ENCODE results near the gene HINT3.
"Not testable (repeated sequence)": the region's sequence is repeated elsewhere in the genome, so short reads cannot be mapped to it uniquely, and the experiment has no call there.

The HINT3 gene

DNA sequence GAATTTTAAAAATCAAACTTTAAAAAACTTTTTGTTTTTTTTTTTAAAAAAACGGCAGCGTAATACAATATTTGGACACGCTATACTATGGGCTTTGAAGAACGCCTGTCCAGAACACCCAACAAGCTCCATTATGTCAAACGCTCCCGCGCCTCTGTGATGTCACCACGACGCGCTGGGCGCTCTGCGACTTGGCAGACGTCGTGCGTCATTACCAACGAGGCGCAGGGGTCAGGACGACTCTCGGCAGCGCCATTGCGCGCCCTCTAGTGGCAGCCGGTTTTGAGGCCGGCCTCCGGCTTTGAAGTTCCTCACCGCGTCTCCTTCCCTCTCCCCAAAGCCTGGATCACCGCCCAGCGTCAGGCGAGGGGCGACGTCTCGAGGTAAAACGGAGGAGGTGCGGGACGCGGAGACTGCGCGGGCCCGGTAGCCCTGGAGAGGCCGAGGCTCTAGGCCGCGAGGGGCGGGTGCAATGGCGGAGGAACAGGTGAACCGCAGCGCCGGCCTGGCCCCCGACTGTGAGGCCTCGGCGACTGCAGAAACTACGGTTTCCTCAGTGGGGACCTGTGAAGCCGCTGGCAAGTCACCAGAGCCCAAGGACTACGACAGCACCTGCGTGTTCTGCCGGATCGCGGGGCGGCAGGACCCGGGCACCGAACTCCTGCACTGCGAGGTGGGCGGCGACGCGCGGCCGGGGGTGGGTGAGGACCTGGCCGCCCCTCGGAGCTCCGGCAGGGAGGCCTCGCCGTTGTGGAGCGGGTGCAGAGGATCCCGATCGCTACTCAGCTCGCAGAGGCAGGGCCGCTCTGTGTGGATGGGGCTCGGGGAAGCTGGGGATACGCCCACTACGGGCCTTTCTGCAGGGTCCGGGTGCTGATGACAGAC is at the start of gene HINT3:
Gene HINT3, plus strand, starts transcription at position 265 of the 885 bp plus-strand sequence. Its CDS starts 208 bp downstream, at position 473.
- DNase-seq (ENCODE audit: low read depth), result peak; percentile 98
- peak within 1 kb of the TSS; percentile 84 for H3K4me3 ChIP-seq (ENCODE audit: low read length)
- TF ChIP-seq, protein P1, sequence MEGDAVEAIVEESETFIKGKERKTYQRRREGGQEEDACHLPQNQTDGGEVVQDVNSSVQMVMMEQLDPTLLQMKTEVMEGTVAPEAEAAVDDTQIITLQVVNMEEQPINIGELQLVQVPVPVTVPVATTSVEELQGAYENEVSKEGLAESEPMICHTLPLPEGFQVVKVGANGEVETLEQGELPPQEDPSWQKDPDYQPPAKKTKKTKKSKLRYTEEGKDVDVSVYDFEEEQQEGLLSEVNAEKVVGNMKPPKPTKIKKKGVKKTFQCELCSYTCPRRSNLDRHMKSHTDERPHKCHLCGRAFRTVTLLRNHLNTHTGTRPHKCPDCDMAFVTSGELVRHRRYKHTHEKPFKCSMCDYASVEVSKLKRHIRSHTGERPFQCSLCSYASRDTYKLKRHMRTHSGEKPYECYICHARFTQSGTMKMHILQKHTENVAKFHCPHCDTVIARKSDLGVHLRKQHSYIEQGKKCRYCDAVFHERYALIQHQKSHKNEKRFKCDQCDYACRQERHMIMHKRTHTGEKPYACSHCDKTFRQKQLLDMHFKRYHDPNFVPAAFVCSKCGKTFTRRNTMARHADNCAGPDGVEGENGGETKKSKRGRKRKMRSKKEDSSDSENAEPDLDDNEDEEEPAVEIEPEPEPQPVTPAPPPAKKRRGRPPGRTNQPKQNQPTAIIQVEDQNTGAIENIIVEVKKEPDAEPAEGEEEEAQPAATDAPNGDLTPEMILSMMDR (IDR thresholded peaks at IDR 0.05; ENCODE audit: insufficient read depth, low read depth, low read length, missing control alignments), result peak; percentile 91

DNA sequence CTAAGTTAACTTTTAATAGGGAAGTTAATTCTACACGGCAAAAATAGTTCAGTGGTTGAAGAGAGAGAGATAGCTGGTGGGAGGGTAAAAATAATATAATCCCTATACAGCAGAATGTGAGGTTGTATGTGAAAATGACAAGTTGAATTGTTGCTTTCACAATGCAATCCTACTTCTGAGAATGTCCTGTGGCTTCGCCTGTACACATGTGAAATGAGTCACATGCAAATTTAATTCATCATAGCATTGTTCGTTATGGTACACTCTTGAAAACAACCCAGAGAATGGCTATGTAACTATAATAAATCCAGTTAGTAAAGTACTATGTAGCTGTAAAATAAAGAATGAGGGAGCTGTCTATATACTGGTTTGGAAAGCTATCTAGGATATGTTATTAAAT is 46.0 kb upstream of the HINT3 start:
- peak; percentile 79 for DNase-seq (ENCODE audit: low read depth)
- no peak overlapping the region for H3K4me3 ChIP-seq (ENCODE audit: low read length)
- TF ChIP-seq, protein P1 (IDR thresholded peaks at IDR 0.05; ENCODE audit: insufficient read depth, low read depth, low read length, missing control alignments), result no peak

DNA sequence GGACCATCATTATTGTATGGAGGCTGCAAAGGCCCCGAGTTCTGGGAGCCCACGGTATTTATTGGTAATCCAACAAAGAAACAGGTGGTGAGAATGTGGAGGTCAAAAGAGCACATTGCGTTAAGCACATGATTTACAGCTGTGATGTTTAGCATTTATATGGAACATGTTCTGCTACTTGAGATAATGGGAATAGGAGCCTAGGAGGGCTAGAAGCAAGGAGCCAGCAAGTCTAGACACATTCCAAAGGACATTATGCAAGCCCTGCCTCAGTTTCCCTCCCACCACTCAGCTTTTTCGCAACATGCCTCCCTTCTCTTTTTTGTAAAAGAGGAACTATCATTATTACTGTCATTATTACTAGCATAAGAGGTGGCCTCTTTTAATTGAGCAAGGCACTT is 45.5 kb upstream of the HINT3 start:
- DNase-seq (ENCODE audit: low read depth); H3K4me3 ChIP-seq (ENCODE audit: low read length): not testable (repeated sequence)

DNA sequence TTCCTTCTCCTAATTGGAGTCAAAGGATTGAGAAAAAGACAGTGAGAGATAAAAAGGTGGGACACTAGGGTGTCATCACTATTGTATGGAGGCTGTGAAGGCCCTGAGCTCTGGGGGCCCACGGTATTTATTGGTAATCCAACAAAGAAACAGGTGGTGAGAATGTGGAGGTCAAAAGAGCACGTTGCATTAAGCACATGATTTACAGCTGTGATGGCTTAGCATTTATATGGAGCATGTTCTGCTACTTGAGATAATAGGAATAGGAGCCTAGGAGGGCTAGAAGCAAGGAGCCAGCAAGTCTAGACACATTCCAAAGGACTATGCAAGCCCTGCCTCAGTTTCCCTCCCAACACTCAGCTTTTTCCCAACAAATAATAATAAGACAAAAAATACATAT is 44.1 kb upstream of the HINT3 start:
- not testable (repeated sequence) for H3K4me3 ChIP-seq (ENCODE audit: low read length); DNase-seq (ENCODE audit: low read depth)

DNA sequence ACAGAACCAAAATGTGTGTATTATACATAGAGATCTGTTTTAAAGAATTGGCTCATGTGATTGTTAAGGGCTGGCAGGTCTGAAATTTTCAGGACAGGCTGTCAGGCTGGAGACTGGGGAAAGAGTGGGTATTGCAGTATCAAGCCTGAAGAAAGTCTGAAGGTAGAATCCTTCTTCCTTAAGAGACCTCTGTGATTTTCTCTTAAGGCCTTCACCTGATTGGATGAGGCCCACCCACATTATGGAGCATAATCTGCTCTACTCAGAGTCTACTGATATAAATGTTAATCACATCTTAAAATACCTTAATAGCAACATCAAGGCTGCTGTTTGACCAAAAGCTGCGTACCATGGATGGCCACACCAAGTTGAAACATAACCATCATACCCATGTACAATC is 43.4 kb upstream of the HINT3 start:
- H3K4me3 ChIP-seq (ENCODE audit: low read length), result no peak overlapping the region
- TF ChIP-seq, protein P1 (IDR thresholded peaks at IDR 0.05; ENCODE audit: insufficient read depth, low read depth, low read length, missing control alignments), result no peak

DNA sequence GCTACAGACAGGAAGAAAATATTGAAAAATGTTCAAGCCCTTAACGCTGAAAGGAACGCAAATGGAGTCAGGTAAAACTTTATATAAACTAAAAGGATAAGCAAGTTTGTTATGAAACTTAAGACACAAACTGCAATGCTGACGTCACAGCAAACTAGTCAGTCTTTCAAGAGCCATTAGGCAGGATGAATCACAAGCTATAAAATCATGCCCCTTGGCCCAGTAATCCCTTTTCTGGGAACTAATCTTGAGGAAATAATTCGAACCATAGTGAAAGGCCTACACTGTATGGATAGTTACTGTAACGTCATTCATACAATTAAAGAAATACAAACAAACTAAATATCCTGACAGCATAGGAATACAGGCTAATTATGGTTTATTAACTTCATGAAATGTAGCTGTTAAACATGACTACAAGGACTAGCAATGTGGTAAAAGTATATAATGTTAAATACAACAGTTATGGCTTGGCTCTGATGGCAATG is 42.7 kb upstream of the HINT3 start:
- peak; percentile 96 for DNase-seq (ENCODE audit: low read depth)
- no peak overlapping the region for H3K4me3 ChIP-seq (ENCODE audit: low read length)
- TF ChIP-seq, protein P1 (IDR thresholded peaks at IDR 0.05; ENCODE audit: insufficient read depth, low read depth, low read length, missing control alignments), result no peak

More for the DNA sequence above, 43.4 kb upstream of the HINT3 start:
- DNase-seq (ENCODE audit: low read depth), result no peak

DNA sequence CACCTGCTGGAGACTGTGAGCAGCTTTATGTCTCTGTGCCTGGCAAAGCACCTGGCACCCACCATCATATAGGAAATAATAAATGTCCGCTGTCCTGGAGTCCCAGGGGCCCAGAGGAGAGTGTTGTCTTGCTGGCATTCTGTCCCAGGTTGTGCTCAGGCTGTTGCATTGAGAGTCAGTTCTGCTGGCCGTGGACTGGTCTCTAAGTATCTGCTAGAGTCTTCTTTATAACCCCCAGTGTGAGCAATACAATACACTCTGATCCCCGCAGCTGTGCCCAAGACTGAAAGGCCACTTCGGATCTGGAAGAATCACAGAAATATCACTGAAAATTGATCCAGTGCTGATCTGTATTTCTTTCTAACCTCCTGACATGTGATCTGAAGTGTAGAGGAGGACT is 38.3 kb upstream of the HINT3 start:
- DNase-seq (ENCODE audit: low read depth), result no peak
- TF ChIP-seq, protein P1 (IDR thresholded peaks at IDR 0.05; ENCODE audit: insufficient read depth, low read depth, low read length, missing control alignments), result no peak
- no peak overlapping the region for H3K4me3 ChIP-seq (ENCODE audit: low read length)
